Dedifferentiated amniotic fluid mesenchymal stem cell (primary cell): Measurements from ENCODE around the gene NOL12.
A peak's percentile ranks its signal among the peaks of the same experiment; 100 is the strongest.
"Not testable (repeated sequence)": the region's sequence is repeated elsewhere in the genome, so short reads cannot be mapped to it uniquely, and the experiment has no call there.

ENCODE experiments used
- DNase-seq: peaks from one replicate; pipeline ENCODE4 v3.0.0-alpha.2; 2016; ENCODE audit errors: extremely low spot score

The NOL12 gene, protein sequence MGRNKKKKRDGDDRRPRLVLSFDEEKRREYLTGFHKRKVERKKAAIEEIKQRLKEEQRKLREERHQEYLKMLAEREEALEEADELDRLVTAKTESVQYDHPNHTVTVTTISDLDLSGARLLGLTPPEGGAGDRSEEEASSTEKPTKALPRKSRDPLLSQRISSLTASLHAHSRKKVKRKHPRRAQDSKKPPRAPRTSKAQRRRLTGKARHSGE

DNA sequence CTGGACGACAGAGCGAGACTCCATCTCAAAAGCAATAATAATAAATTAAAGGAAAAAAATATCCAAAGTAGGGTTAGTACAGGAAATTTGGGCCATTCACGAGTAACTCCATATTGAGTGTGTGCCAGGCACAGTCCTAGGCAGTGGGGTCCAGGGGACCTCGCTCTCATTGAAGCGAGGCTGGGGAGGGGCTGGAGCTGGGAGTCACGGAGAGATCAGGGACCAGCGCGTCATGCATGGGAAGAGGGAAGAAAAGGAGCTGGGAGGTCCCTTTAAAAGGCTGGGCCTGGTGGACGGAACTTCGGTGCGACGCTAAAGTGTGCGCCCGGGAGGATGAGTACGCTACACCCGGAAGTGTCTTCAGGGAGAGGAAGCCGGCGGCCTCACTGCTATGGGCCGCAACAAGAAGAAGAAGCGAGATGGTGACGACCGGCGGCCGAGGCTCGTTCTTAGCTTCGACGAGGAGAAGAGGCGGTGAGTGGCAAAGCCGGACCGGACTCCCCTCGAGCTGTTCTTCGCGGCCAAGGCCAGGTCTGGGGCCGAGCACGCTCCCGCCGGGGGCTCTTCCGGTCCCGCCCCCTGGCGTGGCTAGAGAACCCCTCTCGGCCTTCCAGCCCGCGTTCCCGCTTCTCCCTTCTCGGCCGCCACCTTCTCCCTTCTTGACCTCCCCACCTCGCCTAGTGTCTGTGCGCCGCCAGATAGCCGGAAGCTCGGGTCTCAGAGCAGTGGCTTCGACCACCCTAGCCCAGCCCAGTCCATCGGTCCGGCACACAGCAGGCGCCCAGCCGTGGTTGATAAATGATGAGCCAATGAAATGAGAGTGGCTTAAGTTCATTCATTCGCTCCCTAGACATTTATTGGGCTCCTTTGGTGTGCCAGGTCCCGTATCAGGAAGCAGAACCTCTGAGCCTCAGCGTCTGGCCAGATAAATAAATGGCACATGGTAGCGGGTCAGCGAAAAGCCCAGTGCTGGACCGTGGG, at the start of gene NOL12:
Gene NOL12, plus strand, starts transcription at position 342 of the 981 bp plus-strand sequence. Its CDS starts 50 bp downstream, at position 392.
- DNase-seq: peak; percentile 90

DNA sequence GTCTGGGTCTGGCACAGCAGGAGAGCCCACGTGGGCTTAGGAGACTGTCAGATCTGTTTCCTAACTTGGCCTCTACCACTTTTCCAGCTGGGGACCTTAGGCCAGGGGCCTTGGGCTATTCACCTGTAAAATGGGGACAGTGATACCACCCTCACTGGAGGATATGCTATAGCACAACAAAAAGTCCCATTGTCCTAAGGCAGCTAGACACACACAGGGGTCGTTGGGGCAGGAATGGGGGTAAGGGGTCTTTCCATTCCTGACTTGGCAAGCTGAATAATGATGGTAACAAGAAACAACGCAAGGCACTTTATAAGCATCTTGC, 49.2 kb upstream of the NOL12 start:
- no peak for DNase-seq

DNA sequence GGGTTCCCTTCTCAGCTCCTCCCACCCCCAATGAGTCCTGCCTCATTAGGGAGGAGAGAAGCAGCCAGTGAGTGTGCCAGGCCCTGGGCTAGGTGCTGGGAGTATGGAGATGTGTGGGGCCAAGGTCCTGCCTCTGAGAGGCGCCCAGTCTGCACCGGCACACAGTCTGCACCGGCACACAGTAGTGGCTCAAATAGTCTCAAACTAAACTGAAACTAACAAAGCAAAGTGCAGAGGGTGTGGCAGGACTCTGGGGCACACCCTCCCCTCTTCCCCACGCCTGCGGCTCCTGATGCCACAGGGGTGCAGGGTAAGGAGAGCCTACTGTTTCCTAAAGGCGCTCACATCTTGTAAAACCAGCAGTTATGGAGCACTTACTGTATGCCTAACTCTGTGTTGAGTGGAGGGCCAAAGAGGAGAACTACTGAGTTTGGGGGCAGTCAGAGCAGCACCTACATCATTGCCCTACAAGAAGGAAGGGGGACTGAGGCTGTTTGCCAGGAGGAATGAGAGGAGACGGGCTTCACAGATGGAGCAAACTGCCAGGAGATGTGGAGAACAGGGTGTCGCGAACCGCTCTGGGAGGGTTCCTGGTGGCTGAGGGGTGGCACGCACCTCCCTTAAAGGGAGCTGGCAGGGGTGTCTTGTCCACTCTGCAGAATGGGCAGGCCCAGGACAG, 47.6 kb upstream of the NOL12 start:
- DNase-seq: no peak

DNA sequence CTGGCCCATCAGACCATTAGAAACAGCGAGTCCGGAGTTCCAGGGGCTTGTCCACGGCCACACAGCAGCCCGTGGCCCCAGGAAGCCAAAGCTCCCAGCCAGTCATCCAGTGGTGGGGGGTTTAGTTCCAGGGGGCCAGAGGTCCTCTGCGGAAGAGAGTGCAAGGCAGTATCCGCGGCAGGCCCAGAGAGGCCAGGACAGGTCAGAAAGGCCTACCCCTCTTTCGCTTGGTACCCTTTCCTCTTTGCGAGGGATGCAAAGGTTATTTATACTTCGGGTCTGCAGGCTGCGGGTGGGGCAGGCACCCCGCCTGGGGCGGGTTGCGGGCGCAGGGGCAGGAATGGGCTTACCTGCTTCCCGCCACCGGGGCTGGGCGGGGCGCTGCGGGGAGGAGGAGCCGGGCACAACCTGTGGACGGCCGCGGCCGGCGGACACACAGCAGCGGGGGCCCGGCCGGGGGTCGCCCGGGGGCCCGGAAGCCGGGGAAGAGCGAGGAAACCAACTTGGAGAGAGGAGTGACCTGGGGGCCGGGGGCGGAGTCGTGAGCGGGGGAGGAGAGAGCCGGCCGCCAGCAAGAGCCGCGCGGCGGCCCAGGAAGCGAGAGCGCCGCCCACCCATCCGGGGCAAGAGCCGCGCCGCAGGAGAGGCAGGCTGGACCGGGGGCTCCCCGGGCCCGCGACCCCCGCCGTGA, 46.9 kb upstream of the NOL12 start, which contains the start of gene SH3BP1:
Gene SH3BP1, plus strand, starts transcription at position 600 of the 691 bp plus-strand sequence. CDS start 119 bp downstream, outside the sequence.
- DNase-seq: no peak

DNA sequence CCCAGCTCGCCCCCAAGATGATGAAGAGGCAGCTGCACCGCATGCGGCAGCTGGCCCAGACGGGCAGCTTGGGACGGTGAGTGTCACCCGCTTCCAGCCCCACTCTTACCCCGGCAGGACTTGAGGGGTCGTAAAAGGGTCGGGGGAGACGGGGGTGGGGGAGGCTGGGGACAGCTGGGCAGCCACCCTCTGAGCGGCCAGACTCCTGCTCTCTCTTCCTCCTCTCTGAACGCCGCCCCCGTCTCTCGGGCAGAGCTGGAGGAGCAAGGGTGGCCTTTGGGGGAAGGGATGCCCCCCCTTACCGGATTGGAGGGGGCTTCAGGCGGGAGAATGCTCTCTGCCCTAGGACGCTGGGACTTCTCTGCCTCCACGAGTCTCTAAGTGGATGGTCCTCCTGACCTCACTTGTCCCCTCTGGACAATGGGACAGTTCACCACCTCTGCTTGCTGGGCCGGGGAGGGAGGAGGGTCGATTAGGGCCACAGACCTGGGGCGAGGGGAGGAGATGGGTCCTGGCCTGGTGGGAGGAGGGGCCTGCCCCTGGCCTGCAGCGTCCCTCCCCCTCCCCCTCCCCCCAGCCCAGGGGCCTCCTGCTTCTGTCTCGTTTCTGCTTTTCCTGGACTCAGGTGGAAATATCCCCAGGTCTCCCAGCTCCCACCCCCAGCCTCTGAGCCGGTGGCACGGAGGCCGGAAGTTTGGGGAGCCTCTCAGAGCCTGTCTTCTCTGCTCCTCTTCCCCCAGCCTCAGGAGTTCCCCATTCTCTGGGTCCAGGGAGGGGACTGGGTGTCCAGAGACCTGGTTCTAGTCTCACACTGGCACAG, 46.2 kb upstream of the NOL12 start:
- DNase-seq: no peak

DNA sequence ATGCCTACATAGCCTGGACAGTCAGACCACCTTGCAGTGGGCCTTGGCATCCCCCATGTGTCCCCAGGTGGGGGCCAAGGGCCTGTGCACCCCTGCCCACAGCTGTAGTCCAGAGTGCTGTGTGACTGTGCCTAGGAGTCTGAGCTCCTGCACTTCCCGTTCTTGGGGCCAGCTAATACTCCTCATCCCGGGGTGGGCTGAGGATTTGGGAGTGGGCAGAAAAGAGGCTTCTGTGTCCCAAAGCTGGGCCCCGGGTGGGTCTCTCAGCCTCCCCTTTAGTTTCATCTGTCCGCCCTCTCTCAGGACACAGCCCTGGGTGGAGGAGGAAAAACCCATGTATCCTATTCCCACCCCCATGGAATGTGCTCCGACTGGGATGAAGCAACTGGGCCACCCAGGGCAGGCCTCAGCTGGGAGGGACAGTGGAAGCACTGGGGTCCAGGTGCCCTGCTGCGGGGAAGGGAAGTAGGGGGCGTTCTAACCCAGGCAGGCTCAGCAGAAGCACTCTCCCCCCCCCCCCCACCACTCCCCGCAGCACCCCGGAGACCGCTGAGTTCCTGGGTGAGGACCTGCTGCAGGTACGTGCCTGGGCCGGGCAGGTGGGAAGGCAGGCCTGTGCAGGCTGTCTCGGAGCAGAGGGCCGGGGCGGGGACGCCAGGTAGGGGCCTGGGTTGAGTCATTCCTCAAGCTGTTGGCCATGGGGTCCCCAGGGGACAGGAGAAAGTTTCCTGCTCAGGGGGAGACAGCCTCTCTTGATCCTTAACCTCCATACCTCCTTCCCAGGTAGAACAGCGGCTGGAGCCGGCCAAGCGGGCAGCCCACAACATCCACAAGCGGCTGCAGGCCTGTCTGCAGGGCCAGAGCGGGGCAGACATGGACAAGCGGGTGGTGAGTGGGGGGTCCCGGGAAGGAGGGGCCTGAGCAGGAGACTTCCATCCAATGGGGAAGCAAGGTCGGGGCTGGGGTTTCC, 45.3 kb upstream of the NOL12 start:
- no peak for DNase-seq

DNA sequence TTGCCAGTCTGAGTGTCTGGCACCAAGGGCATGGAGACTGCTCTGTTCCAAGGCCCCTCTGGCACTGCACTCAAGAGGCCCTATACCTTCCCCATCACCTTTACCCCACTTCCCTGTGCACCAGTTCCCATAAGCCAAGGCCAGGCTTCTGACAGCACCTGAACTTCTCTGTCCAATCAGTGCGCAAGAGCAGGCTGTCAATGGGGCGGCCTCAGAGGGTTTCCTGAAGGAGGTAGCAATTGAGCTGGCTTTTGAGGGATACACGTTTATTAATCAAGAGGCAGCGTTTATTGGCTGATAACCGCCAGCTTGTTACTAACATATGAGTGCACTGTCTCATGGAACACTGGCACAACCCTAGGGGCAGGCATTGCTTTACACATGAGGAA, 44.6 kb upstream of the NOL12 start:
- no peak for DNase-seq

DNA sequence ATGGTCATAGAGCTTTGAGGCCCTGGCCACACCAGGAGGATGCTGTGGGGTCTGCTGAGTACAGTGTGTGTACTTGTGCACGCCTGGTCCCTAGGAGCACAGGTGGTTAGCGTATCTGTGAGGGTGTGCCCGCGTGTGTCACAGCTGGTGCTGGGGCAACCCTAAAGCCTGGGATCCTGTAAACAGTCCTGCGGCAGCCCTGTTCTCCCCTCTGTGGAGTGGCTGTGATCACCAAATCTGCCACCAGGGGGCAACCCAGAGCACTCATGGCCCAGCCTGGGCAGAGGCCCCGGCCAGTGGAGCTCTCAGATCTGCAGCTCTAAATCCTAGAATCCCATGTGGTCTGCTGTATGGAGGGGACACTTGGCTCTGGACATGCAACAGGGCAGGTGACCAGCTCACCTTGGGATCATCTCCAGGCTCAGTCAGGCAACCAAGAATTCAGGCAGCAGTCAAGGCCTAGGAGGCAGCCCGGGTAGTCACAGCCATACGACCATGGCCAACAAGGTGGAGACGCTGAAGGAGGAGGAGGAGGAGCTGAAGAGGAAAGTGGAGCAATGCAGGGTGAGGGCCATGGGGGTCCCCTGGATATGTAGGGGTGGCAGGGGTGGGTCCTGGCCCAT, 42.8 kb upstream of the NOL12 start:
- DNase-seq: peak; percentile 69

DNA sequence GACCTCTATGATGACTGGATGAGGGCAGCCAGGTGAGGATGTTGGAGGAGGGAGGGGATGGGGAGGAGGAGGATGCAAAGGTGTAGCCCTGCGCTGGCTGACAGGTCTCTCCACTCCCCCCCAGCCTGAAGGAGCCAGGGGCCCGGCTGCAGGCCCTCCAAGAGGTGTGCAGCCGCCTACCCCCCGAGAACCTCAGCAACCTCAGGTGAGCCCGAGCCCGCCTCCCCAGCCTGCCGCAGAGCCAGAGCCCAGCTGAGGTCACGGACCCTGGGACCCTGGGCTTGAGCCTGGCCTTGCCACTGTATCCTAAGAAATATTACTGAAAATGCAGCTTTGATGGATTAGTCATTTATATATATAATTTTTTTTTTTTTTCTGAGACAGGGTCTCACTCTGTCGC, 38.8 kb upstream of the NOL12 start:
- DNase-seq: no peak

DNA sequence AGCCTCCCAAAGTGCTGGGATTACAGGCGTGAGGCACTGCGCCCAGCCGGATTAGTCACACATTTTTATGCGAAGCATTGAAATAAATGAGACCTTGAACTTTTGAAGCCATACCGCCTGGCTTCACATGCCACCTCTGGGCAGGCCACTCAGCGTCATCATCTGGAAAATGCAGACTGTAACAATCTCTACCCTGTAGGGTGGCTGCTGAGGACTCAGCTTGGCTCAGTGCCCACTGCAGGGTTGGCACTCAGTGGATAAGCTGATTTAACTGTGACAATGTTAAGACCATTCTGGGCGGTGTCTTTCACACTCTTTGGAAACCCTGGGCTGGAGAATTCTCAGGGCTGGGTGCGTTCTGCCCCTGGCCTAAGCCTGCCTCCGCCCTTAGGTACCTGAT, 38.2 kb upstream of the NOL12 start:
- DNase-seq: no peak

DNA sequence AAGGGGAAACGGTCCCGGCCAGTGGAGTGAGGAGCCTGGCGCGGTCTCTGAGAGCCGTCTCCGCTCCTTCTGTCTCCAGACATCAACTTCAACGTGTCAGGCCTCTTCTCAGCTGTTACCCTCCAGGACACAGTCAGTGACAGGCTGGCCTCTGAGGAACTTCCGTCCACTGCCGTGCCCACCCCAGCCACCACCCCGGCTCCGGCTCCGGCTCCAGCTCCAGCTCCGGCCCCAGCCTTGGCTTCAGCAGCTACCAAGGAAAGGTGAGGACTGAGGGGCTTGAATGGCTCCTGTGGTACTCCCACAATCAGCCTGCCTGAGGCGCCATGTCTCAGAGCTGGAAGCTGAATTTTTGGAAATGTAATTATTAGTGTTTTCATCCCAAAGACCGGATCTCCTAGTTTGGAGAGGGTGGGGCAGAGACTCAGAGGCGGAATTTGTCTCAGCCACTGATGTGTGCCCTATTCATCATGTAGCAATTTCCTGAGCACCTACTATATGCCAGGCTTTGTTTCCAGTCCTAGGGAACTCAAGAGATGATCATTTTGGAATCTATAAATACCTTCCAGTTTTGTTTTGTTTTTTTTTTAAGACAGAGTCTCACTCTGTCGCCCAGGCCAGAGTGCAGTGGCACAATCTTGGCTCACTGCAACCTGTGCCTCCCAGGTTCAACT, 35.5 kb upstream of the NOL12 start:
- no peak for DNase-seq

DNA sequence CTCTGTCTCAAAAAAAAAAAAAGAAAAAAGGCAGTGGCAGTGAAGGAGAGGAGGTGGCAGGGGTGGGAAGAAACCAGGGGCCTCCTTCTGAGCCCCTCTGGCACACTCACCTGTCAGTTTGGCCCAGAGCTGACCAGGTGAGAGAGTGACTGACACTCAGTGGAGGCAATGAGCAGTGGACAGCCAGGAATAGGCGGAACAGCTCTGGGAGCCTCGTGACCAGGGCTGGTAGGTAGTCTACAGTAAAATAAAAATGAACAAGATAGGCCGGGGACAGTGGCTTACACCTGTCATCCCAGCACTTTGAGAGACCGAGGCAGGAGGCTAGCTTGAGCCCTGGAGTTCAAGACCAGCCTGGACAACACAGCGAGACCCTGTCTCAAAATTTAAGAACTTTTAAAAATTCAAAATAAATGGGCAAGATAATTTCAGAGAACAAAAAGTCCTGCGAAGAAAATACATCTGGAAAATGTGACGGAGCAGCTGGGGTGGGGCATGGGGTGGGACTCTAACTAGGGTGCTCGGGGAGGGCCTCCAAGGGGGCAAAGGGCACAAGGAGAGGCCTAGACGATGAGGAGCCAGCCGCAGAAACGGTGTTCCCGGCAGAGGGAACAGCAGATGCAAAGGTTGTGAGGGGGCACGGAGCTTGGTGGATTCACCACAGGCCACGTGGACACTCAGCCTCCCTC, 31.4 kb upstream of the NOL12 start:
- DNase-seq: no peak

DNA sequence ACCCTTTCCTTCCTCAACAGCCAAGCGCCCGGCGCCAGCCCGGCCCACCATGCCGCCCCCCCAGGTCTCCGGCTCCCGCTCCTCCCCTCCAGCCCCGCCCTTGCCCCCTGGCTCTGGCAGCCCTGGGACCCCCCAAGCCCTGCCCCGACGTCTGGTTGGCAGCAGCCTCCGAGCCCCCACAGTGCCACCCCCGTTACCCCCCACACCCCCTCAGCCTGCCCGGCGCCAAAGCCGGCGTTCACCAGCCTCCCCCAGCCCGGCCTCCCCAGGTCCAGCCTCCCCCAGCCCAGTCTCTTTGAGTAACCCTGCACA, 30.9 kb upstream of the NOL12 start:
- no peak for DNase-seq

DNA sequence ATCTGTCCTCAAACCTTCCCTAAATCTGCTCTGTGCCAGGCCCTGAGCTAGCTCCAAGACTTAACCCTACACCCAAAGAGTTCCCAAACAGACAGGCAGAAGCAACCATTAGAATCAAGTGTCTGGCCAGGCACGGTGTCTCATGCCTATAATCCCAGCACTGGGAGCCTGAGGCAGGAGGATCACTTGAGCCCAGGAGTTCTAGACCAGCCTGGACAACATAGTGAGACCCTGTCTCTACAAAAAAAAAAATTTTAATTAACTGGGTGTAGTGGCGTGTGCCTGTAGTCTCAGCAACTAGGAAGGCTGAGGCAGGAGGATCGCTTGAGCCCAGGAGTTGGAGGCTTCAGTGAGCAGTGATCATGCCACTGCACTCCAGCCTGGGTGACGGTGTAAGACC, 29.6 kb upstream of the NOL12 start:
- not testable (repeated sequence) for DNase-seq

DNA sequence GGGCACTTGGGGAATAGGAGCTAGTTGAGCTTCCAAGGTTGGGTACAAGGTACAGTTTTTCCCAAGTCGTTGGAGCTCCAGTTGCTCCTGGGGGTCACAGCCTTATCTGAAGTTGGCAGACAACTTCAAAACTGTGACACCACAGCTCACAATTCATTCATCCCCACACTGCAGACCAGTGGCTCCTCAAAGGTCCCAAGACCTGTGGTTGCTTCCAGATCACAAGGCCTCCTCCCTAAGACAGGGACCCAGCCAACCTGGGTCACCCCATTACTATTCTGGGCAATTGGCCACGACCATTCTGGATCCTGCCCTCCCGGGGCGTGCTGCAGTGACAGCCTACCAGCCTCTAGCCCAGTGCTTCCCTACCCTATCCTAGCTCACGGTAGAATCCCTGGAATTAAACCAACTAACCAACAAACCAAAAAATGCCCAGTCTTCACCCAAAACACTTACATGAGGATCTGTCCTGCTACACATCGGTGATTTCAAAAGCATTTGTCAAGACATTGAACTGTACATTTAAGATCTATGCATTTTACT, 28.5 kb upstream of the NOL12 start:
- DNase-seq: no peak

DNA sequence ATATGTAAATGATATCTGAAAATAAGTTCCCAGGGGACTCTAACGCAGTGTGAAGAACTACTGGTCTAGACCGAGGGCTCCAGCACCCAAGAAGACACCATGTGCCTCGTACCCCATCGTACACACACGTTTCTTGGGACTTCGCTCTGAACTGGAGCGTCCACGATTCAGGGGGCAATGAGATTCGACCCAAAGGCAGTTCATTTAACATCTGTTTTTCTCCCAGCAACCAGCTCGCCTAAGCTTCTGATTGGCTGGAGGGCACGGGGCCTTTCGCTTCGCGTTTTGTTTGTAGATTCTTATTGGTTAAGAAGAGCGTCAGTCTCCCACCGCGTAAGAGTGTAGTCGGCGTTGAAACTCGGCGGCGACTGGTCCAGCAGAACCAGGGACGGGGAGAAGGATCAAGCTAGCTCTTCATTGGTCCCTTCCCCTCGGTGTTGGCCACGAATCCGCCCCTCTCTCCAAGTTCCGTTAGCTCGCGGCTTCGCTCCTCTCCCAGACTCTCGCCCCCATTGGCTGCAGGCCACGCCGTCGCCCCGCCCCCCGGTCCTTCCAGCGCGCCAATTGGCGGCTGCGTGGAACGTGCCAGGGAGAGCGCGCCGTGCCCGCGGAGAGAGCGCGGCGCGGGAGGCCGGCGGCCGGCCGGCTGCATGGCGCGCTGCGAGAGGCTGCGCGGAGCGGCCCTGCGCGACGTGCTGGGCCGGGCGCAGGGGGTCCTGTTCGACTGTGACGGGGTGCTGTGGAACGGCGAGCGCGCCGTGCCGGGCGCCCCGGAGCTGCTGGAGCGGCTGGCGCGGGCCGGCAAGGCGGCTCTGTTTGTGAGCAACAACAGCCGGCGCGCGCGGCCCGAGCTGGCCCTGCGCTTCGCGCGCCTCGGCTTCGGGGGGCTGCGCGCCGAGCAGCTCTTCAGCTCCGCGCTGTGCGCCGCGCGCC, 27.7 kb upstream of the NOL12 start, which contains the start of gene PDXP:
Gene PDXP, plus strand, starts transcription at position 591 of the 933 bp plus-strand sequence. Its CDS starts 60 bp downstream, at position 651.
- peak; percentile 100 for DNase-seq
